ENCODE results near the gene VSIG2.

DNA sequence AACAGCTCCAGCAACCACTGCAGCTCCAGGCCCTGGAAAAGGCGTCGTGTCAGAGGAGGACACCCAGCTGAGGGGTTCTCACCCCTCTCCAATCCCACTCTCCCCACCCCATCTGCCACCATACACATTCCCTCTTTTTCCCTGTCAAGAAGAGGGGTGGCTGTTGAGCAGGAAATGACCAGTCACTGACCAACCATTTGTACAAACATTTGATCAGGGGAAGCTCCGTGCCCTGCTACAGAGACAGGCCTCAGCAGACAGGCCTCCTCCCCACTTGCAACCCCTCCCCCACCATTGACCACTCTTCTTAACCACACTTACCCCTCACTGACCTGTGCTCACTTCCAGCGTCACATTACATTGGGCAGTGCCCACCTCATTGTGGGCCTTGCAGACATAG is 2.3 kb upstream of the VSIG2 start:
- TF ChIP-seq POLR2A (IDR thresholded peaks at IDR 0.05) (no peak), POLR2AphosphoS5 (IDR thresholded peaks at IDR 0.05) (no peak)
- TF ChIP-seq, protein P1, sequence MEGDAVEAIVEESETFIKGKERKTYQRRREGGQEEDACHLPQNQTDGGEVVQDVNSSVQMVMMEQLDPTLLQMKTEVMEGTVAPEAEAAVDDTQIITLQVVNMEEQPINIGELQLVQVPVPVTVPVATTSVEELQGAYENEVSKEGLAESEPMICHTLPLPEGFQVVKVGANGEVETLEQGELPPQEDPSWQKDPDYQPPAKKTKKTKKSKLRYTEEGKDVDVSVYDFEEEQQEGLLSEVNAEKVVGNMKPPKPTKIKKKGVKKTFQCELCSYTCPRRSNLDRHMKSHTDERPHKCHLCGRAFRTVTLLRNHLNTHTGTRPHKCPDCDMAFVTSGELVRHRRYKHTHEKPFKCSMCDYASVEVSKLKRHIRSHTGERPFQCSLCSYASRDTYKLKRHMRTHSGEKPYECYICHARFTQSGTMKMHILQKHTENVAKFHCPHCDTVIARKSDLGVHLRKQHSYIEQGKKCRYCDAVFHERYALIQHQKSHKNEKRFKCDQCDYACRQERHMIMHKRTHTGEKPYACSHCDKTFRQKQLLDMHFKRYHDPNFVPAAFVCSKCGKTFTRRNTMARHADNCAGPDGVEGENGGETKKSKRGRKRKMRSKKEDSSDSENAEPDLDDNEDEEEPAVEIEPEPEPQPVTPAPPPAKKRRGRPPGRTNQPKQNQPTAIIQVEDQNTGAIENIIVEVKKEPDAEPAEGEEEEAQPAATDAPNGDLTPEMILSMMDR (IDR thresholded peaks at IDR 0.05) = no peak

Data from suprapubic skin (tissue), 4 donors.